Measurements from ENCODE around the gene SCP2. TPM values are rescaled to one million over a fixed set of nuclear protein-coding genes. Genes with fewer than 3 reads are reported as not detected.

The SCP2 gene
- total and polyA plus RNA-seq, 2 of the 4 experiments (the other 2 are of a cell fraction), result 70.4 to 83.1 TPM

DNA sequence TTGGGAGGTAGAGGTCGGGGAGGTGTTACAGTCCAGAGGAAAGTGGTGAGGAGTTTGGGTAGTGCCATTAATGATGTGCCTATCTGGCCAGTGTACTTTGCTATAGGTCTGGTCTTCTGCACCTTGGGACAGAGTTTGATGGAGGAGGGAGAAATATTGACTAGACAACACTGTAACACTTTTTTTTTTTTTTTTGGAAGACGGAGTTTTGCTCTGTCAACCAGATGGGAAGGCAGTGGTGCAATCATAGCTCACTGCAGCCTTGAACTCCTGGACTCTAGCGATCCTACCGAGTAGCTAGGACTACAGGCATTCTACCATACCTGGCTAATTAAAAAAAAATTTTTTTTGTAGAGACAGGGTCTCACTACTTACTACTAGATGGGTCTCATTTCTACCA is 1.9 kb downstream of the SCP2 start:
- CTCF ChIA-PET, result interaction anchor here (0.6 kb wide), 1 partner anchor 305 kb away, joined by 3 read pairs; no protein-coding TSS in a partner anchor

More for the DNA sequence above, 1.9 kb downstream of the SCP2 start:
- POLR2A ChIA-PET (ENCODE audit: unreplicated experiment), result no interaction called here
- Histone ChIP-seq H4K8ac (ENCODE audit: low read depth in 2 of 2, low read length in 2 of 2) (no peak overlapping the region), H2BK15ac (ENCODE audit: low read depth, low read length) (no peak overlapping the region), H3K4me3 (ENCODE audit: insufficient read depth, low read depth, low read length) (no peak overlapping the region), H3K4me1 (ENCODE audit: control insufficient read depth, insufficient read depth, low read length) (0 out of 2 replicates have a peak, but pooled peaks cover 3% of the 10 kb centered on the region), H3K18ac (ENCODE audit: low read depth, low read length) (no peak overlapping the region), H3K9ac (ENCODE audit: low read depth, low read length) (no peak overlapping the region), H3K27ac (ENCODE audit: insufficient read depth, low read length) (no peak overlapping the region), H3K14ac (replicated peaks; ENCODE audit: low read depth, low read length) (0 out of 2 replicates have a peak overlapping the region, but pooled peaks have one; percentile 1), H3K56ac (ENCODE audit: extremely low read depth, insufficient read depth, low read length) (no peak overlapping the region), H2BK20ac (ENCODE audit: low read depth, low read length) (no peak overlapping the region), H3K79me1 (ENCODE audit: low read depth in 1 of 2, low read length in 2 of 2) (peaks cover 17 to 31% of the 10 kb centered on the region in 2 experiments), H2BK5ac (ENCODE audit: low read depth, low read length, poor library complexity, severe bottlenecking) (no peak overlapping the region), H4K5ac (ENCODE audit: low read depth, low read length) (no peak overlapping the region), H4K20me1 (ENCODE audit: insufficient read depth, low read length) (peaks cover 3% of the 10 kb centered on the region; the same call in 1 of the 2 replicates), H3K4ac (ENCODE audit: low read depth, low read length) (no peak overlapping the region), H3K9me1 (ENCODE audit: insufficient read depth, low read length) (peaks cover 3% of the 10 kb centered on the region; the same call in 1 of the 2 replicates), H3K36me3 (ENCODE audit: control insufficient read depth, insufficient read depth, low read length) (no peaks in the 10 kb centered on the region), H2BK120ac (ENCODE audit: low read depth, low read length) (no peak overlapping the region), H2AK5ac (ENCODE audit: low read depth, low read length) (no peak overlapping the region), H3K23ac (ENCODE audit: low read depth, low read length) (peak overlapping the region; percentile 35; the same call in 1 of the 2 replicates), H2AFZ (replicated peaks; ENCODE audit: low read length, poor library complexity) (no peak overlapping the region), H3K27me3 (ENCODE audit: control insufficient read depth, insufficient read depth, low read length) (no peaks in the 10 kb centered on the region), H3K4me2 (ENCODE audit: low read depth, low read length) (no peak overlapping the region), H3K9me3 (ENCODE audit: control insufficient read depth, insufficient read depth, low read length) (no peaks in the 10 kb centered on the region), H4K91ac (ENCODE audit: insufficient read depth, low read depth, low read length) (no peak overlapping the region), H2AK9ac (replicated peaks; ENCODE audit: low read depth, low read length, poor library complexity) (no peak overlapping the region)
- dilution Hi-C loops (cut with HindIII; ENCODE audit: low sequenced_read_pairs, unreplicated experiment), result no loop called here
- ATAC-seq (ENCODE audit: low read depth), result no peak
- TF ChIP-seq, protein P1, sequence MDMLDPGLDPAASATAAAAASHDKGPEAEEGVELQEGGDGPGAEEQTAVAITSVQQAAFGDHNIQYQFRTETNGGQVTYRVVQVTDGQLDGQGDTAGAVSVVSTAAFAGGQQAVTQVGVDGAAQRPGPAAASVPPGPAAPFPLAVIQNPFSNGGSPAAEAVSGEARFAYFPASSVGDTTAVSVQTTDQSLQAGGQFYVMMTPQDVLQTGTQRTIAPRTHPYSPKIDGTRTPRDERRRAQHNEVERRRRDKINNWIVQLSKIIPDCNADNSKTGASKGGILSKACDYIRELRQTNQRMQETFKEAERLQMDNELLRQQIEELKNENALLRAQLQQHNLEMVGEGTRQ (IDR thresholded peaks at IDR 0.05; ENCODE audit: low read depth, low read length), result no peak
- TF ChIP-seq MAZ (IDR thresholded peaks at IDR 0.05; ENCODE audit: borderline replicate concordance, low read depth, low read length), result no peak
- no peak for TF ChIP-seq SMC3 (IDR thresholded peaks at IDR 0.05; ENCODE audit: low read depth, low read length)
- TF ChIP-seq RAD21 (IDR thresholded peaks at IDR 0.05; ENCODE audit: low read length), result no peak
- TF ChIP-seq CHD1 (IDR thresholded peaks at IDR 0.05; ENCODE audit: low read depth, low read length), result no peak
- TF ChIP-seq, protein P2, sequence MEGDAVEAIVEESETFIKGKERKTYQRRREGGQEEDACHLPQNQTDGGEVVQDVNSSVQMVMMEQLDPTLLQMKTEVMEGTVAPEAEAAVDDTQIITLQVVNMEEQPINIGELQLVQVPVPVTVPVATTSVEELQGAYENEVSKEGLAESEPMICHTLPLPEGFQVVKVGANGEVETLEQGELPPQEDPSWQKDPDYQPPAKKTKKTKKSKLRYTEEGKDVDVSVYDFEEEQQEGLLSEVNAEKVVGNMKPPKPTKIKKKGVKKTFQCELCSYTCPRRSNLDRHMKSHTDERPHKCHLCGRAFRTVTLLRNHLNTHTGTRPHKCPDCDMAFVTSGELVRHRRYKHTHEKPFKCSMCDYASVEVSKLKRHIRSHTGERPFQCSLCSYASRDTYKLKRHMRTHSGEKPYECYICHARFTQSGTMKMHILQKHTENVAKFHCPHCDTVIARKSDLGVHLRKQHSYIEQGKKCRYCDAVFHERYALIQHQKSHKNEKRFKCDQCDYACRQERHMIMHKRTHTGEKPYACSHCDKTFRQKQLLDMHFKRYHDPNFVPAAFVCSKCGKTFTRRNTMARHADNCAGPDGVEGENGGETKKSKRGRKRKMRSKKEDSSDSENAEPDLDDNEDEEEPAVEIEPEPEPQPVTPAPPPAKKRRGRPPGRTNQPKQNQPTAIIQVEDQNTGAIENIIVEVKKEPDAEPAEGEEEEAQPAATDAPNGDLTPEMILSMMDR (conservative IDR thresholded peaks at IDR 0.05; ENCODE audit: low read depth, low read length), result no peak
- TF ChIP-seq RFX5 (IDR thresholded peaks at IDR 0.05; ENCODE audit: low read depth, low read length), result no peak
- TF ChIP-seq RCOR1 (IDR thresholded peaks at IDR 0.05; ENCODE audit: insufficient replicate concordance, low read length), result no peak
- no peak for TF ChIP-seq MXI1 (IDR thresholded peaks at IDR 0.05; ENCODE audit: borderline replicate concordance, low read depth, low read length)
- no peak for TF ChIP-seq CEBPB (IDR thresholded peaks at IDR 0.05; ENCODE audit: low read depth, low read length)
- no peak for TF ChIP-seq POLR2A (IDR thresholded peaks at IDR 0.05; ENCODE audit: low read depth, low read length)
- in situ Hi-C loops (cut with MboI; ENCODE audit: low sequenced_read_pairs), result no loop called here
- BruUV-seq (replicated peaks), result no TSS peak
- WGBS, 2 experiments (ENCODE audit: extremely low coverage in 2 of 2, insufficient read length in 1 of 2), result no CpG with 5 or more reads among the region's 4 CpGs
- DNase-seq, result no peak
- intact Hi-C loops (cut with micrococcal nuclease), result loop anchor here (10.0 kb wide), 2 partner anchors 224 to 256 kb away; no protein-coding TSS in a partner anchor
